Testis (tissue), 2 donors: ENCODE data around the gene ZSWIM5.

Experiments
- CTCF ChIP-seq, 3 experiments: fragments of 450-650 bp in 2 of 3; fragments of 200-600 bp in 1 of 3; sonication (generic) in 1 of 3; IDR thresholded peaks; one replicate each; pipeline ENCODE4 v1.5.1; 2016 to 2019; ENCODE audit warnings: antibody characterized with exemption in 3 of 3, mild to moderate bottlenecking in 2 of 3, moderate library complexity in 1 of 3
- POLR2A ChIP-seq: fragments of 450-650 bp; IDR thresholded peaks from one replicate; pipeline ENCODE4 v1.6.1; 2017; ENCODE audit warnings: antibody characterized with exemption, mild to moderate bottlenecking, moderate library complexity

- no peak for TF ChIP-seq CTCF (IDR thresholded peaks at IDR 0.05)
- no peak for TF ChIP-seq POLR2A
These were observed 9.8 kb upstream of the ZSWIM5 start for GRCh38 chr1:45216200-45216541.
